ENCODE results near the gene KLRC3.
"Not testable (repeated sequence)": the region's sequence is repeated elsewhere in the genome, so short reads cannot be mapped to it uniquely, and the experiment has no call there.

The KLRC3 gene

DNA sequence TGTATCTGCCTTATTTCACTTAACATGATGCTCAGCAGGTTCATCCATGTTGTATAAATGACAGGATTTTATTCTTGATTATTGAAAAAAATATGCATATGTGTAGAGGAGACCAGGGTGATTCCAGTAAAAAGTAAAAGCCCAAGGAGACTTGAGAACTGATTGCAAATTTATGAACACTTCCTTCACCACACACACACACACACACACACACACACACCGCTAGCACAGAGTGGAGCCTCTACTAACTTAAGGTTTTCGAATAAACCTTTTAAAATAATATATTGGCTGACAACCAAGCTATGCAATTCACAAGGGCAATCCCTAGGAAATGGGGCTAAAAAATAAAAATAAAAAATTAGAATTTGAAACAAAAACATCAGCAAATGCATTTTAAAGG lies 22.2 kb downstream of the KLRC3 start:
- DNase-seq = no peak

DNA sequence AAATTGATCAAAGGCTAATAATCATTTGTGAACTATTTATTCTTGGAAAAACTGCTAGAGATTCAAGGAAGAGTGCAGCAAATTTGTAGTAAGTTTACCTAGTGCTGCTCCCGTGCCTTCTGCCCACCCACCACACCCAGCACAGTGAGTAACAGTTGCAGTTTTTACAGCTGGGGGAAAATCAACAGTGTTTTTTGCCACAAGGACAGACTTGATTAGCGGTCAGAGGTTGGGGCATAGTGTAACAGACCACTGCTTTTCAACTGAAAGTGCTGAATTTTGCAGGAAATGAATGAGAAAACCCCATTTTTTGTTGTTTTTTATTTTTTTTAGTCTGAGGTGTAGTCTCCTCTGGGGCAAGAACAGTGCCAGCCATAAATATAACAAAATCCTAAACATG lies 23.1 kb downstream of the KLRC3 start:
- DNase-seq = no peak

DNA sequence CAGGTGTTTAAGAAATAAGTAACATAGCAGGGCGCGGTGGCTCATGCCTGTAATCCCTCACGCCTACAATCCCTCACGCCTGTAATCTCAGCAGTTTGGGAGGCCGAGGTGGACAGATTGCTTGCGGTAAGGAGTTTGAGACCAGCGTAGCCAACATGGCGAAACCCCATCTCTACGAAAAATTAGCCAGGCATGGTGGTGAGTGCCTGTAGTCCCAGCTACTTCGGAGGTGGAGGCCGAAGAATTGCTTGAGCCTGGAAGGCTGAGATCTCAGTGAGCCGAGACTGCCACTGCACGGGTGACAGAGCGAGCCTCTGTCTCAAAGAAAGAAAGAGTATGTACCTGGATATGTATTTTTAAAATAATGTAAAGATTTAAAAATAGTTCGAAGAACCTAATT lies 24.2 kb downstream of the KLRC3 start:
- DNase-seq = not testable (repeated sequence)

DNA sequence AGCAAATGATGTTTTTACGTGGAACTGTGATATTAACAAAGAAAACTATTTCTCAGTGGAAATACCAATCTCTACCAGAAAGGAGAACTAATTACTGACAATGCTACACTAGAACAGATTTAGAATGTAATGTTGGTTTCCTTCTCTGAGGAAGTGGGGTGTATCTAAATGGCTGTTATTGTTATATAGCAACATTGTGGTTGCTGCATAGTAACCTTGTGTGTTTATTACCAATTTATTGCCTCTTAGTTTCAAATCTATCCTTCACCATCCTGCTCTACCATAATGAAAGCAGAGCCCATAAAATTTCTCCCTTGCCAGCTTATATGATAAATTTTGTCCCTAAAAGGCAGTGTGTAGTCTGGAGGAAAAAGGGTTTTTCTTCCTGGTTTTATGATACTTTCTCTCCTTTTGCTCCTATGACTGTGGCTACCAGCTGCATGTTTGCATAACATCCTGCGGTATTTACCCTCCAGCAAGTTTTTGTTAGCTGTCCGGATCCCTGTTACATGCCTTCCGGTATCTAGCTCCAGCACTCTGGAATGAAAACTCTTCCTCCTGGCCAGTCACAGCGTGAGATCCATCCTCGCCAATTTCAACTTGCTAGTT lies 24.9 kb downstream of the KLRC3 start:
- DNase-seq = no peak

DNA sequence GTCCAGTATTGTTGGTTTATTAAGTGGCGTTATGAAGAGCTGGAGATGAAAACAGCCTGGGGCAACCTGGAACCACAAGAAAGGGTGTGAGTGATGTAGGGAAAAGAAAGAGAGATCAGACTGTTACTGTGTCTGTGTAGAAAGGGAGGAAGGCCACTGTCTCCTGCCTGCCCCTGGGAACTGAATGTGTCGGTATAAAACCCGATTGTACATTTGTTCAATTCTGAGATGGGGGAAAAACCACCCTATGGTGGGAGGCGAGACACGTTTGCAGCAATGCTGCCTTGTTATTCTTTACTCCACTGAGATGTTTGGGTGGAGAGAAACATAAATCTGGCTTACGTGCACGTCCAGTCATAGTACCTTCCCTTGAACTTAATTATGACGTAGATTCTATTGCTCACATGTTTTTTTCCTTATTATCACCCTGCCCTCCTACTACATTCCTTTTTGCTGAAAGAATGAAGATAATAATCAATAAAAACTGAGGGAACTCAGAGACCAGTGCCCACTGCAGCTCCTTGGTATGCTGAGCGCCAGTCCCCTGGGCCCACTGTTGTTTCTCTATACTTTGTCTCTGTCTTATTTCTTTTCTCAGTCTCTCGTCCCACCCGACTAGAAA lies 25.8 kb downstream of the KLRC3 start:
- not testable (repeated sequence) for DNase-seq

DNA sequence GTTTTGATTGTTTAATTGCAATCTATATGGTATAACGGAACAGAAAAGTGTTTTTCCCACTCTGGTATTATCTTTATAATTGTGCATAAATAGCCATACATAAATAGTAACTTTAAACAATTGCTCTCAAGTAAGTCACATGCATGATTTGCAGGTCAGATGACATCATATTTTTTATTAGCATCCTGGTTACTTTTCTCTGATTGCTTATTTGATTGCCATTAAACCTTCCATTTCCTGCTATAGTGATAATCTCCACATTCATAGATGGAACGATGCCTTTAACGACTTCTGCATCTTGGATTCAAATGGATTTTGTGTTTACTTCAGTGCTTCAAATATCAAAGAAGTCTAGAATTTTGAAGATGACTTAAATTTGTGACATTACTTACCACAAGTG lies 27.1 kb downstream of the KLRC3 start:
- DNase-seq = no peak

DNA sequence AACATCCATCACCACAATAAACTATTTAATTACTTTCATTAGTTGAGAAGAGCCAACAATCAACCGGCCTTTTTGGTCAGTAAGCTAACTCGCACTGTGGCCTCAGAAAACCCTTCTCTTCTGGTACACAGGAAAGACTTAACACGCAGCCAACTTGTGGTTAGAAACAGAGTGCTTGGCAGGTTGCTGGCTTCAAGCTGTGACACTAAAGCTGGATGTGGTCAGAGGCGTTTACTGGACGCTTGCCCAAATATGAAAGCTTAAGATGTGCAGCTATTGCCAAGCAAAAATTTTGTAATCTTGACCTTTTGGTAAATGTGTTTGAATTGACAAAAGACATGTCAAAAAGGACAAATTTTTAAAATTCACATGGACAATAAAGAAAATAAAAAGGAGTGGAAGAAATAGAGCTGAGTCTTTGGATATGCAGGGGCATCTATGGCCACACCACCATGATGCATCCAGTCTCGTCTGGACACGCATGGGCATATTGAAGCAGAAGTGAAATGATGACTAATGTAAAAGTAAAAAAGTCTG lies 27.9 kb downstream of the KLRC3 start:
- DNase-seq = no peak

DNA sequence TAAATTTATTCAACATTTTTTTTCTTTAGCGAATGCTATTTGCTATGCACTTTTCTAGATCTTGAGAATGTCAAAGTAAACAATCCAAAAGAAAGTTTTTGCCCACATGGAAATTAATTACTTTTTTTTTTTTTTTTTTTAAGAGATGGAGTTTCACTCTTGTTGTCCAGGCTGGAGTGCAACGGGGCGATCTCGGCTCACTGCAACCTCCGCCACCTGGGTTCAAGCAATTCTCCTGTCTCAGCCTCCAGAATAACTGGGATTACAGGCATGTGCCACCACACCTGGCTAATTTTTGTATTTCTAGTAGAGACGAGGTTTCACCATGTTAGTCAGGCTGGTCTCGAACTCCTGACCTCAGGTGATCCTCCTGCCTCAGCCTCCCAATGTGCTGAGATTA lies 29.4 kb downstream of the KLRC3 start:
- not testable (repeated sequence) for DNase-seq

DNA sequence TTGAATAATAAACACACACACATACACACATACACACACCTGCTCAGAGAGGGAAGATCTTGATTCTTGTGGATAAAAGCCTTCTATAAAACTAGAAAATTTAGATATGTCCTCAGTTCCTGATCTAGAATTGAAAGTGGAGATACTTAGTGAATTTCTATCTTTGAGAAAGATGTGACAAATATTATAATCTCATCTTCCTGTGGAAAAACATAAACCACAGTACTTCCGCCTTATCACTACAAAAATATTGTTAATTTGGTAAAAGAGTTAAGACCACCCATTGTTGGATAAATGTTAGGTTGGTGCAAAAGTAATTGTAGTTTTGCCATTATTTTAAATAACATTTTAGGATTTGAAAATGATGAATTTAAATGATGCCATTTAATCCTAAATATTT lies 30.5 kb downstream of the KLRC3 start, which contains the start of gene KLRK1:
Gene KLRK1 (minus strand): TSS at position 138 of the 400 bp plus-strand sequence. CDS start 1,231 bp downstream, outside the sequence.
- DNase-seq = no peak

DNA sequence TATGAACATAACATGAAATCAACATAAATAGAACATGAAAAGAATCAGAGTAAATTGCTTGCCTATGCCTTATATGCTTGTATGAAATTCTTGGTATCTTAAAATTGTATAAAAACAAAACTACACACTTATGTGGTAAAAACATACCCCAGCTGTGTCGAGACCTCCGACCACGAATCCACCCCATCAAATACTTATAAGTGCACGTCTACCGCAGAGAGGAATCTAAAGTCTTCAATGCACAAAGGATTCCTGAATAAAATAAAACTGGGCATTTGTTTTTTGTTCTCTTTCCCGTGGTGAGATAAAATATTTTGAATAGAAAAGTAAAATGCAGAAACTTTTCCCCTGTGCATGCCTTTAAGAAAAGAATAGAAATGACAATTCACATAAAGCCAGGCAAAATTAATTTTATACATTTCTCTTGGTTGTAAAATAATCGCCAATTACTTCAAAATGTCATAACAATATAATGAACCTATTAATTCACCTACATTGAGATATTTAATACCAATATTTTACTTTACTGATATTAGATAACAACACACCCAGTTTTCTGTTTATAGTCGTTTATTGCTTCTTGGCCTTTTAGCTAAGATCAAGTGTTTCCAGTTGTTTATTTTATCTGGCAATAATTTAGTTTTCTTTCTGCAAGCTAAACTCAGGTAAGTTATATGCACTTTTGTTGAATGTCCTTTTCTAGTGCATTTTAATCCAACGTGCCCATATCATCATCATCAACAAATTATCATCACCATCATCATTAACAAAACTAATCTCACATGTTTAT lies 31.6 kb downstream of the KLRC3 start:
- no peak for DNase-seq

DNA sequence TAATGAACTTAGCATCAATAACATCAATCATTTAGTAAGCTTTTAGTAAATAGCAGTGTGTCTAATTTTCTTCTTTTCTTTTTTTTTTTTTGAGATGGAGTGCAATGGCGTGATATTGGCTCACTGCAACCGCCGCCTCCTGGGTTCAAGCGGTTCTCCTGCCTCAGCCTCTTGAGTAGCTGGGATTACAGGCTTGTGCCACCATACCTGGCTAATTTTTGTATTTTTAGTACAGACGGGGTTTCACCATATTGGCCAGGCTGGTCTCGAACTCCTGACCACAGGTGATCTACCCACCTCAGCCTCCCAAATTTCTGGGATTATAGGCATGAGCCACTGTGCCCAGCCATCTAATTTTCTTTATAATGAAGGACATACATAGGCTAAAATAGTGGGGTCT lies 32.9 kb downstream of the KLRC3 start:
- not testable (repeated sequence) for DNase-seq

DNA sequence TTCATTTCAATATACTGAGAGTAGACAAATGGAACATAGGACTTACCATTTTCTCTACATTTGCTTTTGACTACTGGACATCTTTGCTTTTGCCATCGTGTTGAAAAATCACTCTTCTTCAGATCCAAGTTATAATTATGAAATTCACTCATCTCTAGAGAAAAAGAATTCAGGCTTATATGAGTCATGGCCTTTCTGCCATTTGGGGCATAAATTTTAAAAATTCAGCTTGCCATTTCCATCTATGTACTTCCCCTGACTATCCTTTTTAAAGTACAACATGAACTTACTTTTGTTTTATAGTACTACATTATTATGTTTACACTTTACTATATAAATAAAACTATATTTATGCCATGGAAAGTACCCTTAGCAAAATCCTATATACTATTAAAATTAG lies 33.5 kb downstream of the KLRC3 start:
- DNase-seq = no peak

DNA sequence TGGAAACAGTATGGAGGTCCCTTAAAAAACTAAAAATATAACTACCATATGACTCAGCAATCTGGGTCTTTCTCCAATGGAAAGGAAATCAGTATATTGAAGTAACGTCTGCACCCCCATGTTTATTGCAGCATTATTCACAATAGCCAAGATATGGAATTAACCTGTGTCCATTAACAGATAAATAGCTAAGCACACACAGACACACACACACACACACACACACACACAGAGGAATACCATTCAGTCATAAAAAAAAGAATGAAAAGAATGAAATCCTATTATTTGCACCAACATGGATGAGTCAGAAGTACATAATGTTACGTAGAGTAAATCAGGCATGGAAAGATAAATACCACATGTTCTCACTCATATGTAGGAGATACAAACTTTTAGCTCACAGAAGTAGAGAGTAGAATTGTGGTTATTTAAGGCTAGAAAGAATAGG lies 35.2 kb downstream of the KLRC3 start:
- no peak for DNase-seq

DNA sequence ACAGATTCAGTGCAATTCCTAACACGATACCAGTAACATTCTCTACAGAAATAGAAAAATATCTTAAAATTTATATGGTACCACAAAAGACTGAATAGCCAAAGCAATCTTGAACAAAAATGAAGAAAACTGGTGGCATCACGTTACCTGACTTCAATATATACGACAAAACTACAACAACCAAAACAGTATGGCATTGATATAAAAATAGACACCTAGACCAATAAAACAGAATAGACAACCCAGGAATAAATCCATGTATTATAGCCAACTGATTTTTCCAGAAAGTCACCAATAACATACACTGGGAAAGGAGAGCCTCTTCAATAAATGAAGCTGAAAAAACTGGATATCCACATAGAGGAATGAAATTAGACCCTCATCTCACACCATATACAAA lies 36.2 kb downstream of the KLRC3 start:
- DNase-seq = no peak

DNA sequence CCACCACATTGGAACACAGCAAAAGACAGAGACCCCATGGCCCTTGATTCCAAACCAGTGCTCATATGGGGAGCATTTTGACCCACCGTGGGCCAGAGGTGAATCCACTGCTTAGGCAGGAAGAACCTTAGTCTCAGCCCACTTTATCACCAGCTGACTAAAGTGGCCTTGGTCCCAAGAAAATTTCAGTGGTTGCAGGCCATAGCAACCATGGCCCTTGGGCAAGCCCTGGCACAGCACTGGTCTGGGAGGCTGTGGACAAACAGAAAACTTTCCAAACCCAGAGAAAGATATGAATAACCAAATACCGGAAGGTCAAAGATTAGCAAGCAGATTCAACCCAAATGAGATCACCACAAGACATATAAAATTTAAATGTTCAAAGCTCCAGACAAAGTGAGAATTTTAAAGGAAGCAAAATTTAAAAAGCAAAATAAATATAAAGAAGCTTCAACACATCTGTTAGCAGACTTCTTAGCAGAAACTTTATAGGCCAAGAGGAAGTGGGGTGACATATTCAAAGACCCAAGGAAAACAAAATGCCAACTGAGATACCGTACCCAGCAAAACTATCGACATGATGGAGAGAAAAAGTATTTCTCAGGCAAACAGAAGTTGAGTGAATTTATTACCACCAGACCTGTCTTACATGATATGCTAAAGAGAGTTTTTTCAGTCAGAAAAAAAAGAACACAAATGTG lies 38.3 kb downstream of the KLRC3 start:
- DNase-seq = no peak

DNA sequence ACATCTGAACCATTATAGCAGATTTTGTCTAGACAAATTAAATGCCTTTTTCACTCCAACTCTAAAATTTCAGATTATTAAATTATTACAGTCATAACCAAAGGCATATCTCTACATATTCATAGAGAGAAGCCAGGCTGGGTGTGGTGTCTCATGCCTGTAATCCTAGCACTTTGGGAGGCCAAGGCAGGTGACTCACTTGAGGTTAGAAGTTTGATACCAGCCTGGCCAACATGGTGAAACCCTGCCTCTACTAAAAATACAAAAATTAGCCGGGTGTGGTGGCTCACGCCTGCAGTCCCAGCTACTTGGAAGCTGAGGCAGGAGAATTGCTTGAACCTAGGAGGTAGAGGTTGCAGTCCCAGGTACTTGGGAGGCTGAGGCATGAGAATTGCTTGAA lies 41.7 kb downstream of the KLRC3 start:
- DNase-seq = not testable (repeated sequence)

DNA sequence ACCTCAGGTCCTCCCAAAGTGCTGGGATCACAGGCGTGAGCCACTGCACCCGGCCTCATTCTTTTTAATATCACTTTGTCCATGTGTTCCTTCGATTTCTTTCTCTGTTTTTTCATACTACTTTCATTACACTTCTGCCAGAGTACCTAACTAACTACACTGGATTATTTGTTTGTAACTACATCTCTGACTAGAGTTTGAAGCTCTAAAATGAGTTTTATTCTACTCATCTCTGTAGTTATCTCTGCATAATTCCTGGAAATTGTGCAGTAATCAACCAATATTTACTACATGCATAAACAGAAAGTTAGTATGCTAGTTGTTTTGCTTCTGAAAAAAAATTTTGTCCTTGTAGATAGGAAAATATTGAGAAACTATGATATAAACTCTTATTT lies 45.8 kb downstream of the KLRC3 start:
- no peak for DNase-seq

DNA sequence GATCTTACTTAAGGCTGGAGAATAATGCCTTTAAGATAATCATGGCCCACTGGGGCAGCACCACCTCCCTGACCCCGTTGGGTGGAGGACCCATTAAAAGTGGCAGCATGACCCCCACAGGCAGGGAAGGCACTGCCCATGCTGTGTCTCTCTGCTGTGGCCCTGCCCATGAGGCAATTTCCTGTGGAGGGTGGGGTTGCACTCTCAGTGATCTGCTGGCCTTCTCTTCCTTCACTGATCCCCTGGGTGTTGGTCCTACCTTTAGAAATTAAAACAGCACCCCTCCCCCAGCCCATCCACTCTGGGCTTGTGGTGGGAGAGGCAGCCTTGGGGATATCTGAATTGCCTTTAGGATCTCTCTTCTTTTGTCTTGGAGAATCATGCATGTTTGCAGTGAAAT lies 47.8 kb downstream of the KLRC3 start:
- DNase-seq = no peak

DNA sequence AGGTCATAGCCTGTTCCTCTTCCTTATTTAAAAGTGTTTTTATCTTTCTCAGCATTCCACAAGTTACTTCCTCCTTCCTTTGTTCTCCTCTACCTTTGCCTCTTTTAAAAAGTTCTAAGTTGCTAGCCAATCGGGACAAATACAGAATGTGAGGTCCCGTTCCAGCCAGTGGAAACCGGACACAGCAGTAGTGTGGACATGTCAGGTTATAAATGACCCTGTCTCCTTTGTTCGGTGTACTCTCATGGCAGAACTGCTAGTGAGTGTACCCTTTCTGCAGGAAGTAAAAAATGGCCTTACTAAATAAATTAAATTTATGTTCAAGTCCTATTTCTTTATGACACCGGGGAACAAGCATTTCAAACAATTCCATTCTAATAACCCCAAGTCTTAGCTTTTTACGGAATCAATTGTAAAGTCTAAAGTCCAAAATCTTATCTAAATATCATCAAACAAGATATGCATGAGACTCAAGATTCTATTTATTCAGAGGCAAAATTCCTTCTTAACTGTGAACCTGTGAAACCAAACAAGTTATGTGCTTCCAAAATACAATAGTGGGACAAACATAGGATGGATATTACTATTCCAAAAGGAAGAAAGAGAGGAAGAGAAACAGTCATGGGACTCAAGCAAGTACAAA lies 48.4 kb downstream of the KLRC3 start:
- DNase-seq = not testable (repeated sequence)

DNA sequence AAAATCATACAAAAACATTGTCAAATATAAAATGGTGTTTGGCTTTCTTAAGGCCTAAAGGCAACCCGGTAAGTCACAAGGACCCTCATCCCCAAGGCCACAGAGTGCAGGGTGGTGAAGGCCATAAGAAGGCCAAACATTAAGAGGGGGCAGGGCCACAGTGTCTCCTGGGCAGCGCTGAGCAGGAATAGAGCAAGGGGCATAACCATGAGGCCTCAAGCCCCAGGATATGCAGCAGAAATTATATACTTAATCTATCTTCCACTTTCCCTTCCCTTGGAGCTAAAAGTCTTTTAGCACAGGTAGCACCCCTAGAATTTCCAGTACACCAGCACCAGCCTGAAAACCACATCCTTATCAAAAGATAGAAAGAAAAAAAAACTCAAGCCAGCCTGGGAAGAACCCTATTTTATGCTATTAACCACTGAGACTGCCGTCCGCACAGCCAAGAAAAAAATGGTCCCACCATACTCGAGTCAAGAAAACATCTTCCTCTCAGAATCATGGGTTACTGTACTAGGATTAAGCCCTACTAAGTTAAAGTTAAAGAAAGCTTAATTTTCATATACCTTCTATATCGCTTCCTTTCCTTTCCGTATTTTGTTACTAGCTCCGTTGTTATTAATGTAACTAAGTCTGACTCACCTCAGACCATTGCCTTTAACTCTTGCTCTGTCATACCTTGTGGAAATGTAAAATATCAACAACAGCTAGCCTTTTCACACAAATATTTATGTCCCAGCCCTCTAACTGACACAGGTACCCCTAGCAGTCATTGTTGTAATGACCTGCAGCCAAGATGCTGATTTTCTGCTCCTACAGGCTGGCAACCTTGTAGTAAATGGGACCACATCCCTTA lies 50.6 kb downstream of the KLRC3 start:
- DNase-seq = no peak

Measured in GOT3 (cell line).